Right atrium auricular region (tissue), 2 donors: ENCODE results near the gene ITPK1. TPM values are rescaled to one million over a fixed set of nuclear protein-coding genes. Genes with fewer than 3 reads are reported as not detected.

Experiments
- DNase-seq: peaks from one replicate; pipeline ENCODE4 v3.0.0-alpha.2; 2019; ENCODE audit warnings: low spot score
- H3K27ac ChIP-seq, 2 donors: fragments of 200-600 bp; sonication (generic); 1 replicate in 1 of 2; 2 replicates in 1 of 2; pipeline ENCODE4 v1.5.1; 2016 to 2019
- H3K27me3 ChIP-seq, 2 donors: fragments of 200-600 bp; sonication (generic); one replicate each; pipeline versions ENCODE4 v1.5.1 to v1.6.0; 2017 to 2019
- H3K36me3 ChIP-seq: fragments of 200-600 bp; sonication (generic); one replicate; pipeline ENCODE4 v1.5.1; 2016
- H3K4me1 ChIP-seq, 2 donors: fragments of 200-600 bp; sonication (generic); one replicate each; pipeline versions ENCODE4 v1.5.1 to v1.6.0; 2017 to 2019
- H3K4me3 ChIP-seq, 2 donors: fragments of 200-600 bp; sonication (generic); 1 replicate in 1 of 2; 2 replicates in 1 of 2; pipeline ENCODE4 v1.5.1; 2017 to 2019; ENCODE audit warnings: mild to moderate bottlenecking in 1 of 2, moderate library complexity in 1 of 2
- H3K9me3 ChIP-seq, 2 donors: fragments of 200-600 bp; sonication (generic); one replicate each; pipeline ENCODE4 v1.5.1; 2019
- total RNA-seq, 2 donors: library from RNA; depleted of rRNA; stranded (reverse); fragments of >200 nt; gene quantifications; one replicate each; pipeline ENCODE4 v1.1.0, GENCODE V29; 2016
- TF ChIP-seq, protein P1 (sequence below), 2 donors: fragments of 200-600 bp; sonication (generic); IDR thresholded peaks; one replicate each; pipeline ENCODE4 v1.5.1; 2019; ENCODE audit warnings: antibody characterized with exemption in 2 of 2

The ITPK1 gene
- total RNA-seq, 2 donors from 2014 or later: 58.3 to 76.0 TPM

DNA sequence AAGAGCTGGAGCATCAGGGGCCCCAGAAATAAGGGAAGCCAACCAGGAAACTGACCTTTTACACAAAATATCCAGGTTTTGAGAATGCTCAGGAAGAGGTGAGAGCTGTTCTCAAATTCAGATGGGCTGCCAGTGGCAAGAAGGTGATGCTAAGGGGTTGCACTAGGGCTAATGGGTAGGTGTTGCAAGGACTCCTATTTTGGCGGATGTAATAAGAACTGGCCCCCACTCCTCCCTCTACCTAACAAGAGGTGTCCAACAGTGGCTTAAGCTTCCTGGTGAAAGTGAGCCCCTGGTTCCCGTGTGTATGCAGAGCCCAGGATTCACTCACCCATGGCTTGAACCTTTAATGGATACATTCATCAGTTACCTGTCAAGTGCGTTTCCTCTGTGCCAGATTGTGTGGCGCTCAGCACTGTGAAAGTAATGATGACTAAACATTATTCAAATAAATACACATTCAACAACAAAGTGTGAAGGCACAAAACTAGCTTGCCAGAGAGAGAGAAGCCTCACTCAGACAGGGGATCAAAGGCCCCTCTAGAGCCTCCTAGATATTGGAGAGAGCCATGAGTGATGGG, 193.5 kb downstream of the ITPK1 start:
- H3K4me1 ChIP-seq: no peaks in the 10 kb centered on the region
- DNase-seq: no peak
- no peaks in the 10 kb centered on the region for H3K27me3 ChIP-seq
- no peak overlapping the region for H3K4me3 ChIP-seq
- no peak overlapping the region for H3K27ac ChIP-seq
- H3K36me3 ChIP-seq: no peaks in the 10 kb centered on the region
- H3K9me3 ChIP-seq: no peaks in the 10 kb centered on the region
- TF ChIP-seq, protein P1, sequence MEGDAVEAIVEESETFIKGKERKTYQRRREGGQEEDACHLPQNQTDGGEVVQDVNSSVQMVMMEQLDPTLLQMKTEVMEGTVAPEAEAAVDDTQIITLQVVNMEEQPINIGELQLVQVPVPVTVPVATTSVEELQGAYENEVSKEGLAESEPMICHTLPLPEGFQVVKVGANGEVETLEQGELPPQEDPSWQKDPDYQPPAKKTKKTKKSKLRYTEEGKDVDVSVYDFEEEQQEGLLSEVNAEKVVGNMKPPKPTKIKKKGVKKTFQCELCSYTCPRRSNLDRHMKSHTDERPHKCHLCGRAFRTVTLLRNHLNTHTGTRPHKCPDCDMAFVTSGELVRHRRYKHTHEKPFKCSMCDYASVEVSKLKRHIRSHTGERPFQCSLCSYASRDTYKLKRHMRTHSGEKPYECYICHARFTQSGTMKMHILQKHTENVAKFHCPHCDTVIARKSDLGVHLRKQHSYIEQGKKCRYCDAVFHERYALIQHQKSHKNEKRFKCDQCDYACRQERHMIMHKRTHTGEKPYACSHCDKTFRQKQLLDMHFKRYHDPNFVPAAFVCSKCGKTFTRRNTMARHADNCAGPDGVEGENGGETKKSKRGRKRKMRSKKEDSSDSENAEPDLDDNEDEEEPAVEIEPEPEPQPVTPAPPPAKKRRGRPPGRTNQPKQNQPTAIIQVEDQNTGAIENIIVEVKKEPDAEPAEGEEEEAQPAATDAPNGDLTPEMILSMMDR (IDR thresholded peaks at IDR 0.05): no peak

DNA sequence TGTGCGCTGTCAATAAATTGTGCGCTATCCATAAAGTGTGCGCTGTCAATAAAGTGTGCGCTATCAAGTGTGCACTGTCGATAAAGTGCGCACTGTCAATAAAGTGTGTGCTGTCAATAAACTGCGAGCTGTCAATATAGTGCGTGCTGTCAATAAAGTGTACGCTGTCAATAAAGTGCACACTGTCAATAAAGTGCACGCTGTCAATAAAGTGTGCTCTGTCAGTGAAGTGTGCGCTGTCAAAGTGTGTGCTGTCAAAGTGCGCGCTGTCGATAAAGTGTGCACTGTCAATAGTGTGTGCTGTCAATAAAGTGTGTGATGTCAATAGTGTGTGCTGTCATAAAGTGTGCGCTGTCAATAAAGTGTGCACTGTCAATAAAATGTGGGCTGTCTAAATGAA, 195.7 kb downstream of the ITPK1 start:
- Histone ChIP-seq H3K27ac (no peak overlapping the region), H3K27me3 (no peaks in the 10 kb centered on the region), H3K36me3 (no peaks in the 10 kb centered on the region), H3K4me1 (no peaks in the 10 kb centered on the region), H3K9me3 (no peaks in the 10 kb centered on the region), H3K4me3 (no peak overlapping the region)
- TF ChIP-seq, protein P1 (IDR thresholded peaks at IDR 0.05): no peak
- DNase-seq: no peak

DNA sequence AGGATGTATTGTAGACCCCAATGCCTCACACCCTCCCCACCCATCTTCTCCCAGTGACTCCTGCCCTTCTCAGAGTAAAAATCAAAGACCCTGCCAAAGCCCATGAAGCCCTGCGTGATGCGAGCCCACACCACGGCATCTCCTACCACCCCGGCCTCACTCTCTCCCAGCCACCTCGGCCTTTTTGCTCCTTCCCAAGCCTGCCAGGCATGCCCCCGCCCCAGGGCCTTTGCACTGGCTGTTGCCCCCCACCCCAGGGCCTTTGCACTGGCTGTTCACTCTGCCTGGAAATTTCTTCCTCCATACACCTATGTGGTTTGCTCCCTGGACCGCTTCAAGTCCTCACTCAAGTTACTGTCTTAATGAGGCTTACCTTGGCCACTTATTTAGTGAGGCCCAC, 197.8 kb downstream of the ITPK1 start:
- no peaks in the 10 kb centered on the region for H3K27me3 ChIP-seq
- H3K36me3 ChIP-seq: no peaks in the 10 kb centered on the region
- H3K4me3 ChIP-seq: no peak overlapping the region
- TF ChIP-seq, protein P1 (IDR thresholded peaks at IDR 0.05): no peak
- no peaks in the 10 kb centered on the region for H3K9me3 ChIP-seq
- H3K4me1 ChIP-seq: no peaks in the 10 kb centered on the region
- DNase-seq: no peak
- no peak overlapping the region for H3K27ac ChIP-seq

DNA sequence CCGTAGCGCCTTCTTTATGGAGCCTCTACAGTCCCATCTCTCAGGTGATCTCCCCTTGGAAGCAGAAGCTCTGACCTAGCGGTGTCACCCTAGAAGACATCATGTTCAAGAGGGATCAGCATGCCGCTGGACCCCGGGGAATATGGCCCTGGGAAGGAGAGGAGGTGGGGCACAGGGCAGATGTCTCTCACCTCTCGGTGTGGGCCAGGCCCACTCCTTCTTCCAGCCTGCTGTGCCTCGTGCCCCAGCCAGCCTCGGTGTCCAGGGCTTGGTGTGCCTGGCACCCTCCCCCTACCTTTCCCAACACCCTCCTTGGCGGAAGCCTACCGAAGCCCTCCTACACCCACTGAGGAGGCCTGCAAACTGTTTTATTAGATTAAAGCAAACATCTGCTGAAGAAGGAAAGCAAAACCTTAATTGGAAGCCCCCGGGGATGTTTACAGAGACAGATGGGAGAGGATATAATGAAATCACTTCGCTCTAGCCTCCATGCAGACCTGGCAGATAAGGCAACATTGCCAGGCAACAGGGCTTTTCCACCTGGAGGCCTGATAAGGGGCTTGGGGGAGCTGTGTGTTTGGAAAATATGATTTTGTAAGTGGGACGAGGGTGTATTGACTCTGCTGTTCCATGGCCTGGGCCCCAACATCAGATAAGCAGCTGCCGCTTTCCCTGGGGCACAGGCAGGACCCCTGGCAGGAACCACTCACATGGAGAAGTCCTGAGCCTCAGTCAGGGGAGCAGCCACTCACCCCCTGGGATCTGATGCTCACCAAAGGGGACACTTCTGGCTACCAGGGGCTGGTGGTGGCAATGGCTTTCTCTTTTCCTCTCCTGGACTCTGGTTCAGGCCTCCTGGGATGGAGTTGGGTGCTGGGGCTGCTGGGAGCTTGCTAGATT, 198.4 kb downstream of the ITPK1 start:
- Histone ChIP-seq H3K4me1 (no peaks in the 10 kb centered on the region), H3K36me3 (no peaks in the 10 kb centered on the region), H3K4me3 (no peak overlapping the region), H3K9me3 (no peaks in the 10 kb centered on the region), H3K27ac (no peak overlapping the region), H3K27me3 (no peaks in the 10 kb centered on the region)
- TF ChIP-seq, protein P1 (IDR thresholded peaks at IDR 0.05): no peak
- DNase-seq: no peak

DNA sequence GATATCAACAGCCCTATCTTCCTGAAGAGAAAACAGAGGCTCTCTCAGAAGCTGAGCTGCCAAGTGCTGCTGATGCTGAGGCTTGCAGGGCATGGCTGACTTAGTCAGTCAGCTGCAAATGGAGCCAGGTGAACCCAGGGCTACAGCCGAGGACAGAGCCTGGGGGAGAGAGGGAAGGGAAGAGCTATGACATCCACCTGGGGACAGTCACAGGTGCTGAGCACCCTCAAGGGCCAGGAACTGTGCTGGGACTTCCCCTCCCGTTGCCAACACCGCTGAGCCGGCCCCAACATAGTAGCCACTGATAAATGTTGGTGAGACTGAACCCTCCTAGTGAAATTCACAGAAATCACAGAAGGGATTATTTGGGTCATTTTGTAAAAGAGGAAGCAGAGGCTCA, 199.5 kb downstream of the ITPK1 start:
- H3K4me3 ChIP-seq: no peak overlapping the region
- no peaks in the 10 kb centered on the region for H3K4me1 ChIP-seq
- no peak for DNase-seq
- H3K9me3 ChIP-seq: no peaks in the 10 kb centered on the region
- H3K36me3 ChIP-seq: no peaks in the 10 kb centered on the region
- no peaks in the 10 kb centered on the region for H3K27me3 ChIP-seq
- TF ChIP-seq, protein P1 (IDR thresholded peaks at IDR 0.05): no peak
- H3K27ac ChIP-seq: no peak overlapping the region
